H1 (cell line): ENCODE results near the gene DCLK1. TPM values are rescaled to one million over a fixed set of nuclear protein-coding genes. Genes with fewer than 3 reads are reported as not detected.

Experiments used
- CTCF ChIA-PET: fragments of 300-600 bp; sonication (Branson Sonifier 250); formaldehyde crosslinking; loops from one replicate; lab custom pipeline; 2021; ENCODE audit not compliant: partially characterized antibody; lab: Charles Lee
- POLR2A ChIA-PET: fragments of 300-600 bp; sonication (Branson Sonifier 250); formaldehyde crosslinking; loops from one replicate; lab custom pipeline; 2021; ENCODE audit warnings: inconsistent platforms; ENCODE audit not compliant: partially characterized antibody; lab: Charles Lee
- DNase-seq, 2 experiments: peaks; one replicate each; pipeline versions ENCODE4 v3.0.0 to v3.0.0-alpha.2; 2010 to 2022; ENCODE audit warnings: low spot score in 2 of 2, low read depth in 1 of 2, mixed read lengths in 1 of 2
- FAIRE-seq: peaks from 2 replicates; lab custom pipeline; 2011; peaks lifted over from hg19 to GRCh38; lab: Jason Lieb, UNC
- H2AFZ ChIP-seq: 2 replicates; pipeline ENCODE4 v1.8.1; 2012; ENCODE audit warnings: low read length, inconsistent platforms
- H2AK5ac ChIP-seq: 2 replicates; pipeline ENCODE4 v1.6.1; 2013; ENCODE audit warnings: low read depth, low read length
- H2BK120ac ChIP-seq: replicated peaks from 2 replicates; pipeline ENCODE3; 2013; ENCODE audit warnings: low read depth, low read length, inconsistent platforms
- H2BK12ac ChIP-seq: 2 replicates; pipeline ENCODE4 v1.6.1; 2013; ENCODE audit warnings: low read depth, low read length
- H2BK15ac ChIP-seq: 2 replicates; pipeline ENCODE4 v1.6.1; 2013; ENCODE audit warnings: low read length
- H2BK20ac ChIP-seq: 2 replicates; pipeline ENCODE4 v1.6.1; 2013; ENCODE audit warnings: low read length
- H2BK5ac ChIP-seq: 2 replicates; pipeline ENCODE4 v1.6.1; 2013; ENCODE audit warnings: low read depth, low read length
- H3K14ac ChIP-seq: 2 replicates; pipeline ENCODE4 v1.6.1; 2013; ENCODE audit warnings: inconsistent platforms; ENCODE audit not compliant: insufficient read length
- H3K18ac ChIP-seq: 2 replicates; pipeline ENCODE4 v1.6.1; 2013; ENCODE audit warnings: low read length; ENCODE audit errors: extremely low read depth
- H3K23ac ChIP-seq: 2 replicates; pipeline ENCODE4 v1.6.1; 2013; ENCODE audit warnings: inconsistent platforms; ENCODE audit not compliant: insufficient read length
- H3K23me2 ChIP-seq: 2 replicates; pipeline ENCODE4 v1.6.1; 2013; ENCODE audit warnings: low read depth, low read length
- H3K27ac ChIP-seq: 2 replicates; pipeline ENCODE4 v1.6.1; 2011; ENCODE audit warnings: low read depth, low read length, inconsistent platforms
- H3K27me3 ChIP-seq, 4 experiments: replicated peaks in 1 of 4; 1 replicate in 1 of 4; 2 replicates in 3 of 4; pipeline versions ENCODE4 v1.6.1 to v1.8.1; 2011 to 2013; ENCODE audit warnings: low read length in 3 of 4, mild to moderate bottlenecking in 3 of 4, inconsistent platforms in 2 of 4, mixed read lengths in 2 of 4, moderate library complexity in 1 of 4; ENCODE audit not compliant: control insufficient read depth in 3 of 4, insufficient read depth in 3 of 4; ENCODE audit errors: extremely low read depth in 1 of 4
- H3K36me3 ChIP-seq, 4 experiments: 2 replicates each; pipeline versions ENCODE4 v1.6.1 to v1.8.1; 2011 to 2013; ENCODE audit warnings: mild to moderate bottlenecking in 4 of 4, low read length in 3 of 4, moderate library complexity in 2 of 4, control low read depth in 1 of 4, inconsistent platforms in 1 of 4; ENCODE audit not compliant: insufficient read depth in 4 of 4, control insufficient read depth in 2 of 4
- H3K4ac ChIP-seq: replicated peaks from 2 replicates; pipeline ENCODE3; 2013; ENCODE audit warnings: low read length, low read depth, mixed read lengths, inconsistent platforms; ENCODE audit not compliant: insufficient read length
- H3K4me1 ChIP-seq, 4 experiments: replicated peaks in 1 of 4; 1 replicate in 1 of 4; 2 replicates in 3 of 4; pipeline versions ENCODE4 v1.6.1 to v1.8.1; 2011 to 2013; ENCODE audit warnings: low read length in 3 of 4, inconsistent platforms in 2 of 4, mixed read lengths in 1 of 4; ENCODE audit not compliant: insufficient read depth in 4 of 4, control insufficient read depth in 3 of 4
- H3K4me2 ChIP-seq, 2 experiments: 2 replicates each; pipeline versions ENCODE4 v1.6.1 to v1.8.1; 2011 to 2013; ENCODE audit warnings: low read depth in 2 of 2, low read length in 2 of 2, control low read depth in 1 of 2, inconsistent platforms in 1 of 2, mild to moderate bottlenecking in 1 of 2; ENCODE audit not compliant: insufficient read depth in 1 of 2
- H3K4me3 ChIP-seq, 4 experiments: fragments of 200-600, 300-600 bp in 1 of 4; sonication (generic), shearing (Covaris generic), sonication (Bioruptor Twin) in 1 of 4; 2 replicates each; pipeline versions ENCODE4 v1.5.1 to v1.8.1; 2011 to 2016; ENCODE audit warnings: low read length in 4 of 4, low read depth in 3 of 4, control low read depth in 2 of 4, inconsistent platforms in 2 of 4, mild to moderate bottlenecking in 2 of 4, mixed read lengths in 1 of 4, moderate library complexity in 1 of 4; ENCODE audit not compliant: insufficient read depth in 2 of 4; ENCODE audit errors: extremely low read depth in 1 of 4
- H3K56ac ChIP-seq: replicated peaks from 2 replicates; pipeline ENCODE3; 2013; ENCODE audit warnings: low read depth, mild to moderate bottlenecking, mixed read lengths, low read length, inconsistent platforms; ENCODE audit not compliant: insufficient read length
- H3K79me1 ChIP-seq: 2 replicates; pipeline ENCODE4 v1.6.1; 2013; ENCODE audit warnings: low read depth, low read length, control low read depth
- H3K79me2 ChIP-seq, 2 experiments: 2 replicates each; pipeline versions ENCODE4 v1.6.1 to v1.8.1; 2012 to 2013; ENCODE audit warnings: low read length in 2 of 2, mild to moderate bottlenecking in 2 of 2, inconsistent platforms in 1 of 2; ENCODE audit not compliant: insufficient read depth in 2 of 2, control insufficient read depth in 1 of 2
- H3K9ac ChIP-seq, 4 experiments: replicated peaks in 1 of 4; 1 replicate in 1 of 4; 2 replicates in 3 of 4; pipeline versions ENCODE4 v1.6.1 to v1.8.1; 2011 to 2013; ENCODE audit warnings: low read depth in 3 of 4, low read length in 3 of 4, control low read depth in 2 of 4, mild to moderate bottlenecking in 2 of 4, moderate library complexity in 2 of 4, inconsistent platforms in 1 of 4; ENCODE audit errors: extremely low read depth in 1 of 4
- H3K9me3 ChIP-seq, 2 experiments: 2 replicates each; pipeline versions ENCODE4 v1.6.1 to v1.8.1; 2012 to 2013; ENCODE audit warnings: mild to moderate bottlenecking in 2 of 2, moderate library complexity in 2 of 2, control low read depth in 1 of 2, inconsistent platforms in 1 of 2, low read depth in 1 of 2, low read length in 1 of 2, mixed read lengths in 1 of 2; ENCODE audit not compliant: insufficient read depth in 2 of 2
- H4K20me1 ChIP-seq, 2 experiments: replicated peaks in 1 of 2; 2 replicates each; pipeline versions ENCODE3 to v1.8.1; 2011 to 2013; ENCODE audit warnings: inconsistent platforms in 2 of 2, low read length in 2 of 2, mild to moderate bottlenecking in 1 of 2; ENCODE audit not compliant: insufficient read depth in 2 of 2, control insufficient read depth in 1 of 2
- H4K5ac ChIP-seq: 2 replicates; pipeline ENCODE4 v1.6.1; 2013; ENCODE audit warnings: low read length, low read depth, mixed read lengths, inconsistent platforms; ENCODE audit not compliant: insufficient read length
- H4K8ac ChIP-seq: 2 replicates; pipeline ENCODE4 v1.8.0; 2013; ENCODE audit warnings: mild to moderate bottlenecking, moderate library complexity, low read length, inconsistent platforms; ENCODE audit not compliant: insufficient read depth; ENCODE audit errors: extremely low read depth
- H4K91ac ChIP-seq: replicated peaks from 2 replicates; pipeline ENCODE3; 2013; ENCODE audit warnings: low read length, mixed read lengths, inconsistent platforms; ENCODE audit not compliant: insufficient read length
- CBX8 ChIP-seq: fragments of 300-800, 300-1000 bp; sonication (generic); IDR thresholded peaks from 2 replicates; pipeline ENCODE4 v1.7.1; 2016; ENCODE audit warnings: low read depth, low read length, borderline replicate concordance
- CREB1 ChIP-seq: IDR thresholded peaks from 2 replicates; pipeline ENCODE4 v1.6.1; 2012; ENCODE audit warnings: inconsistent platforms
- POLR2A ChIP-seq, 2 experiments: IDR thresholded peaks; 1 replicate in 1 of 2; 2 replicates in 1 of 2; pipeline ENCODE4 v1.6.1; 2011; ENCODE audit warnings: low read depth in 2 of 2, low read length in 2 of 2, mild to moderate bottlenecking in 2 of 2; ENCODE audit errors: control extremely low read depth in 1 of 2
- POU5F1 ChIP-seq: IDR thresholded peaks from 2 replicates; pipeline ENCODE4 v1.6.1; 2011; ENCODE audit warnings: low read depth, mild to moderate bottlenecking, low read length, moderate library complexity
- YY1 ChIP-seq: IDR thresholded peaks from 2 replicates; pipeline ENCODE4 v1.6.1; 2011; ENCODE audit warnings: low read depth, mild to moderate bottlenecking, low read length
- WGBS, 2 experiments: shearing (Covaris generic) in 1 of 2; methylation state at CpG; one replicate each; pipeline versions ENCODE4 v1.1.6 to v1.1.7; 2013 to 2015; ENCODE audit warnings: low lambda C conversion rate in 2 of 2, mixed read lengths in 2 of 2, inconsistent platforms in 1 of 2, low coverage in 1 of 2, missing lambda C conversion rate in 1 of 2; ENCODE audit not compliant: insufficient replicate concordance in 2 of 2, insufficient coverage in 1 of 2, insufficient read length in 1 of 2; ENCODE audit errors: extremely low coverage in 1 of 2, missing lambda C conversion rate in 1 of 2; 5-methylcytosine and 5-hydroxymethylcytosine counted together
- polyA plus RNA-seq, 7 experiments: library from polyadenylated mRNA; depleted of rRNA in 3 of 7; stranded (reverse) in 5 of 7; unstranded in 2 of 7; fragments of >200 nt in 5 of 7; fragments of 200-250 nt in 2 of 7; gene quantifications; 1 replicate in 5 of 7; 2 replicates in 1 of 7; 4 replicates in 1 of 7; pipeline versions ENCODE4 v1.2.1 to v1.2.3, GENCODE V29; 2011 to 2013; ENCODE audit warnings: missing spikeins in 2 of 7, mixed read lengths in 2 of 7
- total RNA-seq: library from RNA; stranded (reverse); fragmentation: NEBNext Ultra II Directional; extraction: Animal tissue kit (Norgen Biotek cat#: 25700); gene quantifications from 2 replicates; pipeline ENCODE4 v1.2.1, GENCODE V29; 2021

Gene DCLK1
- total and polyA plus RNA-seq, 2 of the 8 experiments (the other 6 are each of a cell fraction or from before 2014, with no cell fraction given), result 22.8 to 41.0 TPM

DNA sequence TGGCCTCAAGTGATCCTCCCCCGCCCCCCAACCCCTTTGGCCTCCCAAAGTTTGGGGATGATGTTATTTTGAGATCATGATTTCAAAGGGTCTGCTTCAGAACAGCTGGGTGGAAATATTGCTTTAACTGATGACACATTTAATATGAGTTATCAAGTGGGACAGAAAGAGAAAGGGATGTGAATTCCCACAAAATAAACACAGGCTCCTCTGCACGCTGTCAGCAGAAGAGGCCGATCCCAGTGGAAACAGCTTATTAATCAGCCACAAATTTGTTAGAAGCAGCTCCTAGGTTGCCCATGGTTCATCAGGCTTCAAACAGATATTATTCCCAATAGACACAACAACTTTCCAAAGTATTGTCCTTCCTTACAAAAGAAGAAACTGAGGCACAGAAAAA is 4.7 kb downstream of the DCLK1 start:
- POLR2A ChIA-PET, result interaction anchor here (1.0 kb wide), 1 partner anchor 11 kb away, joined by 3 read pairs; no protein-coding TSS in a partner anchor
- no peak overlapping the region for H3K14ac ChIP-seq

More for the DNA sequence above, 4.7 kb downstream of the DCLK1 start:
- Histone ChIP-seq H2BK5ac (no peak overlapping the region), H3K9me3 (no peaks in the 10 kb centered on the region), H3K79me1 (no peaks in the 10 kb centered on the region), H3K36me3 (no peaks in the 10 kb centered on the region), H3K9ac (no peak overlapping the region), H3K4ac (no peak overlapping the region), H3K27me3 (peaks cover 8 to 21% (median 19%) of the 10 kb centered on the region in 4 experiments), H4K5ac (no peak overlapping the region), H2BK120ac (no peak overlapping the region), H4K20me1 (peaks cover 0 to 2% of the 10 kb centered on the region in 2 experiments), H3K4me3 (no peak overlapping the region), H3K4me2 (no peak overlapping the region), H3K79me2 (no peaks in the 10 kb centered on the region), H2BK12ac (no peak overlapping the region), H2AFZ (no peak overlapping the region), H3K4me1 (peaks cover 0 to 8% (median 4%) of the 10 kb centered on the region in 4 experiments; a peak in 6 of 7 replicates), H4K8ac (no peak overlapping the region), H2BK15ac (no peak overlapping the region), H3K56ac (no peak overlapping the region), H3K23ac (no peak overlapping the region), H3K27ac (no peak overlapping the region), H4K91ac (no peak overlapping the region), H2BK20ac (no peak overlapping the region), H3K18ac (no peak overlapping the region), H2AK5ac (no peak overlapping the region), H3K23me2 (peaks cover 9% of the 10 kb centered on the region)
- 94% methylated on average over 3 of the region's 3 CpGs; no CpG with 5 or more reads in 1 of the 2 experiments for WGBS, 2 experiments
- no peak for TF ChIP-seq CREB1
- no peak for TF ChIP-seq CBX8
- no peak for TF ChIP-seq POLR2A (IDR thresholded peaks at IDR 0.05; ENCODE audit: control extremely low read depth in 1 of 2, low read depth in 2 of 2, low read length in 2 of 2)
- TF ChIP-seq POU5F1, result no peak
- no peak for TF ChIP-seq YY1
- CTCF ChIA-PET, result no interaction called here
- no peak for DNase-seq
- no peak for FAIRE-seq
